HL-60 (cell line): ENCODE results near the gene CEP170.
"Not testable (repeated sequence)": the region's sequence is repeated elsewhere in the genome, so short reads cannot be mapped to it uniquely, and the experiment has no call there.

Source experiments
- CTCF ChIP-seq: IDR thresholded peaks from one replicate; pipeline ENCODE4 v1.5.1; 2011; ENCODE audit warnings: low read length, control low read depth, inconsistent platforms; ENCODE audit not compliant: insufficient read depth
- GABPA ChIP-seq: IDR thresholded peaks from 2 replicates; pipeline ENCODE4 v1.6.1; 2012; ENCODE audit warnings: low read depth
- POLR2AphosphoS5 ChIP-seq: IDR thresholded peaks from 2 replicates; pipeline ENCODE4 v1.6.1; 2012; ENCODE audit warnings: low read depth
- SPI1 ChIP-seq: IDR thresholded peaks from 2 replicates; pipeline ENCODE4 v1.6.1; 2012; ENCODE audit warnings: low read depth, mild to moderate bottlenecking, borderline replicate concordance
- TF ChIP-seq, protein P1 (sequence below): IDR thresholded peaks from 2 replicates; pipeline ENCODE4 v1.6.1; 2012; ENCODE audit warnings: low read depth; ENCODE audit not compliant: insufficient replicate concordance

- TF ChIP-seq POLR2AphosphoS5, CTCF, GABPA, SPI1: not testable (repeated sequence)
- TF ChIP-seq, protein P1, sequence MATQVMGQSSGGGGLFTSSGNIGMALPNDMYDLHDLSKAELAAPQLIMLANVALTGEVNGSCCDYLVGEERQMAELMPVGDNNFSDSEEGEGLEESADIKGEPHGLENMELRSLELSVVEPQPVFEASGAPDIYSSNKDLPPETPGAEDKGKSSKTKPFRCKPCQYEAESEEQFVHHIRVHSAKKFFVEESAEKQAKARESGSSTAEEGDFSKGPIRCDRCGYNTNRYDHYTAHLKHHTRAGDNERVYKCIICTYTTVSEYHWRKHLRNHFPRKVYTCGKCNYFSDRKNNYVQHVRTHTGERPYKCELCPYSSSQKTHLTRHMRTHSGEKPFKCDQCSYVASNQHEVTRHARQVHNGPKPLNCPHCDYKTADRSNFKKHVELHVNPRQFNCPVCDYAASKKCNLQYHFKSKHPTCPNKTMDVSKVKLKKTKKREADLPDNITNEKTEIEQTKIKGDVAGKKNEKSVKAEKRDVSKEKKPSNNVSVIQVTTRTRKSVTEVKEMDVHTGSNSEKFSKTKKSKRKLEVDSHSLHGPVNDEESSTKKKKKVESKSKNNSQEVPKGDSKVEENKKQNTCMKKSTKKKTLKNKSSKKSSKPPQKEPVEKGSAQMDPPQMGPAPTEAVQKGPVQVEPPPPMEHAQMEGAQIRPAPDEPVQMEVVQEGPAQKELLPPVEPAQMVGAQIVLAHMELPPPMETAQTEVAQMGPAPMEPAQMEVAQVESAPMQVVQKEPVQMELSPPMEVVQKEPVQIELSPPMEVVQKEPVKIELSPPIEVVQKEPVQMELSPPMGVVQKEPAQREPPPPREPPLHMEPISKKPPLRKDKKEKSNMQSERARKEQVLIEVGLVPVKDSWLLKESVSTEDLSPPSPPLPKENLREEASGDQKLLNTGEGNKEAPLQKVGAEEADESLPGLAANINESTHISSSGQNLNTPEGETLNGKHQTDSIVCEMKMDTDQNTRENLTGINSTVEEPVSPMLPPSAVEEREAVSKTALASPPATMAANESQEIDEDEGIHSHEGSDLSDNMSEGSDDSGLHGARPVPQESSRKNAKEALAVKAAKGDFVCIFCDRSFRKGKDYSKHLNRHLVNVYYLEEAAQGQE: not testable (repeated sequence)
These were observed 107.7 kb downstream of the CEP170 start for GRCh38 chr1:243147351-243147750.
